HCT116 (cell line): ENCODE results near the gene ANKFN1. TPM values are rescaled to one million over a fixed set of nuclear protein-coding genes. Genes with fewer than 3 reads are reported as not detected.

Experiments
- ATAC-seq: fragments of 200-7000 bp; cut with Tn5 transposase; 2 replicates; pipeline ENCODE4 v1.9.1; 2020; ENCODE audit warnings: mild to moderate bottlenecking, moderate library complexity
- BruUV-seq: library from RNA; stranded (reverse); fragments of 400-500 nt; replicated peaks from 2 replicates; lab custom pipeline; 2021; lab: Mats Ljungman, UMichigan
- CTCF ChIA-PET: fragments of 300-600 bp; sonication (Branson Sonifier 250); formaldehyde crosslinking; loops from one replicate; lab custom pipeline; 2021; ENCODE audit warnings: antibody characterized with exemption; lab: Charles Lee
- POLR2A ChIA-PET: fragments of 300-600, 350-600 bp; sonication (Branson Sonifier 250); formaldehyde crosslinking; loops from one replicate; lab custom pipeline; 2021; ENCODE audit warnings: antibody characterized with exemption; lab: Charles Lee
- RAD21 ChIA-PET, 2 experiments: fragments of 300-600 bp; sonication (Branson Sonifier 250); formaldehyde crosslinking; loops; one replicate each; lab custom pipeline; 2023; ENCODE audit warnings: low total read pairs in 2 of 2; ENCODE audit not compliant: uncharacterized antibody in 2 of 2, unreplicated experiment in 2 of 2, low non-redundant PET in 1 of 2; lab: Charles Lee
- DNase-seq: peaks from one replicate; pipeline ENCODE4 v3.0.0-alpha.2; 2010; ENCODE audit warnings: low read depth, low spot score
- H2AFZ ChIP-seq: fragments of 200-600 bp; shearing (Covaris generic), sonication (generic); 2 replicates; pipeline ENCODE4 v1.6.1; 2017; ENCODE audit warnings: low read depth, mixed run types, mixed read lengths, antibody characterized with exemption, low read length; ENCODE audit not compliant: poor library complexity, severe bottlenecking
- H3K27ac ChIP-seq: 2 replicates; pipeline ENCODE4 v1.5.1; 2012; ENCODE audit warnings: low read depth, low read length
- H3K27me3 ChIP-seq: fragments of 200-600 bp; sonication (generic); 2 replicates; pipeline ENCODE4 v1.6.1; 2016; ENCODE audit warnings: mixed run types, low read length, mixed read lengths; ENCODE audit not compliant: insufficient read depth
- H3K36me3 ChIP-seq, 2 experiments: fragments of 200-500 bp in 1 of 2; fragments of 200-600 bp in 1 of 2; sonication (Bioruptor generic) in 1 of 2; sonication (generic) in 1 of 2; 2 replicates each; pipeline versions ENCODE4 v1.5.1 to v1.6.1; 2014 to 2016; ENCODE audit warnings: low read length in 2 of 2, inconsistent platforms in 1 of 2, mixed read lengths in 1 of 2, mixed run types in 1 of 2; ENCODE audit not compliant: insufficient read depth in 2 of 2, control insufficient read depth in 1 of 2
- H3K4me1 ChIP-seq, 2 experiments: fragments of 200-600 bp in 1 of 2; sonication (generic) in 1 of 2; 2 replicates each; pipeline versions ENCODE4 v1.5.1 to v1.6.1; 2012 to 2017; ENCODE audit warnings: low read length in 2 of 2, inconsistent platforms in 1 of 2, mild to moderate bottlenecking in 1 of 2, mixed read lengths in 1 of 2, mixed run types in 1 of 2, moderate library complexity in 1 of 2; ENCODE audit not compliant: insufficient read depth in 2 of 2, control insufficient read depth in 1 of 2
- H3K4me2 ChIP-seq: fragments of 200-600 bp; sonication (generic); 2 replicates; pipeline ENCODE4 v1.6.1; 2017; ENCODE audit warnings: mixed run types, low read length, mixed read lengths
- H3K4me3 ChIP-seq, 2 experiments: fragments of 200-600 bp in 1 of 2; sonication (generic) in 1 of 2; replicated peaks in 1 of 2; 2 replicates each; pipeline ENCODE4 v1.5.1; 2011 to 2016; ENCODE audit warnings: low read length in 2 of 2, control low read depth in 1 of 2, low read depth in 1 of 2, mild to moderate bottlenecking in 1 of 2, mixed read lengths in 1 of 2, mixed run types in 1 of 2
- H3K79me2 ChIP-seq: fragments of 200-600 bp; sonication (generic); 2 replicates; pipeline ENCODE4 v1.6.1; 2017; ENCODE audit warnings: mild to moderate bottlenecking, mixed run types, low read length, moderate library complexity, mixed read lengths; ENCODE audit not compliant: insufficient read depth
- H3K9ac ChIP-seq: fragments of 200-600 bp; sonication (generic); 2 replicates; pipeline ENCODE4 v1.6.1; 2016; ENCODE audit warnings: low read length, mixed read lengths
- H3K9me2 ChIP-seq: fragments of 200-600 bp; sonication (generic), shearing (Covaris generic); 2 replicates; pipeline ENCODE4 v1.6.1; 2017; ENCODE audit warnings: mixed run types, mild to moderate bottlenecking, moderate library complexity; ENCODE audit not compliant: insufficient read depth
- H3K9me3 ChIP-seq, 2 experiments: fragments of 200-500 bp in 1 of 2; fragments of 200-600 bp in 1 of 2; sonication (Bioruptor generic) in 1 of 2; sonication (generic) in 1 of 2; 2 replicates each; pipeline ENCODE4 v1.6.1; 2014 to 2017; ENCODE audit warnings: low read length in 2 of 2, mixed read lengths in 2 of 2, inconsistent platforms in 1 of 2, low read depth in 1 of 2, mild to moderate bottlenecking in 1 of 2, mixed run types in 1 of 2, moderate library complexity in 1 of 2; ENCODE audit not compliant: control insufficient read depth in 1 of 2, insufficient read depth in 1 of 2
- H4K20me1 ChIP-seq: fragments of 200-600 bp; sonication (generic), shearing (Covaris generic); 2 replicates; pipeline ENCODE4 v1.6.1; 2017; ENCODE audit warnings: mixed run types, mild to moderate bottlenecking, moderate library complexity; ENCODE audit not compliant: insufficient read depth
- ATF3 ChIP-seq: IDR thresholded peaks from 2 replicates; pipeline ENCODE4 v1.6.1; 2012
- CBX3 ChIP-seq: IDR thresholded peaks from 2 replicates; pipeline ENCODE4 v1.6.1; 2012; ENCODE audit warnings: low read depth
- CEBPB ChIP-seq: IDR thresholded peaks from 2 replicates; pipeline ENCODE4 v1.6.1; 2012; ENCODE audit warnings: low read depth
- CTCF ChIP-seq, 3 experiments: fragments of 200-600 bp in 1 of 3; sonication (generic) in 1 of 3; IDR thresholded peaks in 2 of 3; conservative IDR thresholded peaks in 1 of 3; 2 replicates each; pipeline ENCODE4 v1.5.1; 2012 to 2017; ENCODE audit warnings: low read depth in 2 of 3, low read length in 2 of 3, antibody characterized with exemption in 1 of 3, borderline replicate concordance in 1 of 3, control low read depth in 1 of 3, mild to moderate bottlenecking in 1 of 3, mixed read lengths in 1 of 3, mixed run types in 1 of 3, moderate library complexity in 1 of 3; ENCODE audit not compliant: insufficient read depth in 1 of 3
- EGR1 ChIP-seq: IDR thresholded peaks from 2 replicates; pipeline ENCODE4 v1.6.1; 2012; ENCODE audit warnings: low read depth
- ELF1 ChIP-seq: IDR thresholded peaks from 2 replicates; pipeline ENCODE4 v1.6.1; 2012; ENCODE audit warnings: low read depth, borderline replicate concordance
- EZH2 ChIP-seq: fragments of 200-600 bp; sonication (generic); IDR thresholded peaks from 2 replicates; pipeline ENCODE4 v1.6.1; 2017; ENCODE audit warnings: antibody characterized with exemption, mixed run types
- FOSL1 ChIP-seq: IDR thresholded peaks from 2 replicates; pipeline ENCODE4 v1.6.1; 2012; ENCODE audit warnings: low read depth
- MAX ChIP-seq: IDR thresholded peaks from 2 replicates; pipeline ENCODE4 v1.6.1; 2012
- POLR2A ChIP-seq: IDR thresholded peaks from 2 replicates; pipeline ENCODE4 v1.7.0; 2011; ENCODE audit warnings: borderline replicate concordance; ENCODE audit not compliant: insufficient read depth, insufficient read length; ENCODE audit errors: extremely low read depth
- POLR2AphosphoS5 ChIP-seq: IDR thresholded peaks from 2 replicates; pipeline ENCODE4 v1.6.1; 2011; ENCODE audit warnings: mild to moderate bottlenecking, low read depth, low read length, moderate library complexity
- RAD21 ChIP-seq: IDR thresholded peaks from 2 replicates; pipeline ENCODE4 v1.6.1; 2012; ENCODE audit warnings: low read depth, mild to moderate bottlenecking
- SRF ChIP-seq: IDR thresholded peaks from 2 replicates; pipeline ENCODE4 v1.6.1; 2012; ENCODE audit warnings: low read depth
- ZFX ChIP-seq: fragments of 450-650 bp; IDR thresholded peaks from 2 replicates; pipeline ENCODE4 v1.6.1; 2017
- intact Hi-C: fragments of 100-400 bp; cut with micrococcal nuclease; formaldehyde crosslinking; loops from 2 replicates; pipeline ENCODE4 v1.10.0; 2022
- total RNA-seq: library from RNA; stranded (reverse); gene quantifications from one replicate; pipeline ENCODE4 v1.2.1, GENCODE V29; 2021; ENCODE audit not compliant: unreplicated experiment

ANKFN1 gene
- total RNA-seq, 1 experiment from 2014 or later, result 1.1 TPM

- ATAC-seq (no peak), DNase-seq (no peak)
- RAD21 ChIA-PET, result no interaction called here
- TF ChIP-seq MAX (no peak), POLR2A (no peak), EGR1 (no peak), CBX3 (no peak), RAD21 (no peak), FOSL1 (no peak), CEBPB (no peak), EZH2 (no peak), CTCF (IDR thresholded peaks at IDR 0.05 in 2 of 3, conservative IDR thresholded peaks at IDR 0.05 in 1 of 3; ENCODE audit: borderline replicate concordance in 1 of 3, insufficient read depth in 1 of 3, low read depth in 2 of 3, low read length in 2 of 3) (no peak), SRF (no peak), ZFX (no peak), POLR2AphosphoS5 (no peak), ATF3 (no peak), ELF1 (no peak)
- Histone ChIP-seq H3K9me2 (no peaks in the 10 kb centered on the region), H3K9ac (no peak overlapping the region), H3K79me2 (no peaks in the 10 kb centered on the region), H3K4me2 (no peak overlapping the region), H3K9me3 (no peaks in the 10 kb centered on the region), H3K27me3 (peaks cover 52% of the 10 kb centered on the region), H3K4me1 (no peaks in the 10 kb centered on the region), H3K4me3 (no peak overlapping the region), H2AFZ (no peak overlapping the region), H3K36me3 (no peaks in the 10 kb centered on the region), H4K20me1 (no peaks in the 10 kb centered on the region), H3K27ac (no peak overlapping the region)
- CTCF ChIA-PET, result no interaction called here
- intact Hi-C loops, result no loop called here
- POLR2A ChIA-PET, result no interaction called here
- BruUV-seq, result no TSS peak
Measured at GRCh38 chr17:56298846-56299245, 145.6 kb downstream of the ANKFN1 start.
